ENCODE measurements around the gene PLCH2.

PLCH2 gene

DNA sequence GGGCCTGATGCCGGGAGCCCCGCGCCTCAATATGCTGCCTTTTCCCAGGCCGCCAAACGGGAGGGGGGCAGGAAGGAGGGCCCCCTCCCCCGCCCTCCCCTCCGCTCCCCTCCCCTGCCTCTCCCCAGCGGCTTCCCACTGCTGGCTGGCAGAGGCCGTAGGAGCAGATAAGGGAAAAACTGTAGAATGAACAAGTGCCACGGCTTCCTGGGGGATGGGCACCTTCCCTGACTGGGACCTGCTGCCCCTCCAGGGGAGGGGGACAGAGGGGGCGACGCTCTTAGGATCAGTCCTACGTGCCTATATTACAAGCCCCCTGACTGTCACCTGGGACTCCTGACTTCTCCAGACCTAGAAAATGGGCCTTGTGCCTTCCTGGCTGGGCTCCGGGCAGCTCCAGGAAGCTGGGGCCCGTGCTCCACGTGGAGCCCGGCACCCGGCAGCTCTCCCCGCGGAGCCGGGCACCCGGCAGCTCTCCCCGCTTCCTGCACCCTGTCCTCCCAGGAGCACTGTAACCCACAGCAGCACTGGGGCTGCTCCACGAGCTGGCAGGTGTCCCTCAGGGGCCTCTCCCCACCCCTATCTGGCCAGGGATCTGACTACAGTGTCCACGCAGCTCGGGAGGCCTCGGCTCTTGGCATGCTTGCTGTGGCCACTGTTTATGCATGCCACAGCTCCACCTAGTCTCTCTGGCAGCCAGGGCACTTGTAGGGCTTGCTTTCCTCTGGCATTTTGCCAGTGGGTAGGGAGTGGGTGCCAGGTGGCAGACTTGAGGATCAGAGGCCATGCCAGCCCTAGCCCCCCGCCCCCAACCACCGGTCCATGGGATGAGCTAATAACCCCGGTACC, 54.6 kb downstream of the PLCH2 start:
- no peak for DNase-seq (ENCODE audit: low read depth in 2 of 2)

DNA sequence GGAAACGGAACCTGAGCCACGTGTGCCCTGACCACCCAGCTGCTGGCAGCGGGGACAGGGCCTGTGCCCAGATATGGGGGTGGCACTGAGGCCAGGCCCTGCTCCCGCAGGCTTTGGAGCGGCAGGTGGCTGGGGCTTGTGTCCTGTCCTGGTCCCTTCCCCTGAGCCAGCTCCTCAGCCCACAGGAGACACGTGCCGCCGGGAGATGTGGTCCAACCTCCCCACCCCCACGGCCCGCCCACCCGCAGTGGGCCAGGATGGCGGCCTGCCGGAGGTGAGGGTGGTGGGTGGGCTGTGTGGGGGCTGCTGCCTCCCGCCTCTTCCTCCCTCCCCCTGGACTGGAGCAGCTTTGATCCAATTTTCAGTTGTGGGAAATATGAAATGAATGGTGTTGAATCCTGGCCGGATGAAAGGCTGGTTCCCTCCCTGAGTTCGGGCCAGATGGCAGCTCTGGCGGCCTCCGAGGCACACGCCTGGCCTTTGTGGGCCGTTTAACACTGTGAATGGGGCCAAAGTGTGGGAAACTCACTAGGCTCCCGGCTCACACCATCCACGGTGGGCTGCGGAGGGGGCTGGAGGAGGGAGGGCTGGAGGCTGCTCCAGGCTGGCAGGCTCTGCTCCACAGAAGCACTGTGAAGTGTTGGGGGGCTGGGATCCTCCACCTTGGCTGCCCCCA, 56.5 kb downstream of the PLCH2 start:
- no peak for DNase-seq (ENCODE audit: low read depth in 2 of 2)

DNA sequence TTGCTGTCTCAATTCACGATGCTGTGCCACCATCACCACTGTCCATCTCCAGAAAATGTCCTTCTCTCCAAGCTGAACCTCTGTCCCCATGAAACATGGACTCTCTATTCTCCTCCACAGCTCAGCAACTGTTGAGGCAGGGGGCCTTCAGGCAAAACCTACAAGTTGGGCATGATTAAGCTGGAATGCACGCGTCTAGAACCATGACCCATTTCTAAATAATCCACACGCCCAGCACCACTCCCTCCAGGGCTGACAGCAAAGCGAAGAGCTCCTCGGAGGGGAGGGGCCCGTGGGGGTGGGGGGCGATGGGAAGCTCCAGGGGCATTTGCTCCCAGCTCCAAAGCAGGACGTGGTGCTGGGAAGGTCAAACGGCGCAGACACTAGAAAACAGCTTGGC, 57.3 kb downstream of the PLCH2 start:
- DNase-seq (ENCODE audit: low read depth in 2 of 2) = no peak

DNA sequence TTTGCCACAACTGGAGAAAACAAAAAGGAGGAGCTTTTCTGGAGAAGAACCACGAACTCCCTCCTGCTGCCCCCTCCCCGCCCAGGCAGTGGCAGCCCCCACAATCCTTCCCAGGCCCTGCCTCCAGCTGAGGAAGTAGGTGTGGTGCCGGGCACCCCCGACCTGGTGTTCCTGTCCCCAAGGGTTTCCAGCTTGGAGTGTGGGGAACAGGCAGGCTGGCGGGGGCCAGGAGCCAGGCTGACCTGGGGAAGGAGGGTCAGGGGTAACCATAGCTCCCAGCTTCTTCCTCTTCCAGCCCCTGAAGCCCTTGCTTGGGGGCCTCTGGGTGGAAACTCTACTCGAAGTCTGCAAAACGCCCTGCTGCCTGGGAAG, 58.2 kb downstream of the PLCH2 start:
- DNase-seq (ENCODE audit: low read depth in 2 of 2) = no peak

DNA sequence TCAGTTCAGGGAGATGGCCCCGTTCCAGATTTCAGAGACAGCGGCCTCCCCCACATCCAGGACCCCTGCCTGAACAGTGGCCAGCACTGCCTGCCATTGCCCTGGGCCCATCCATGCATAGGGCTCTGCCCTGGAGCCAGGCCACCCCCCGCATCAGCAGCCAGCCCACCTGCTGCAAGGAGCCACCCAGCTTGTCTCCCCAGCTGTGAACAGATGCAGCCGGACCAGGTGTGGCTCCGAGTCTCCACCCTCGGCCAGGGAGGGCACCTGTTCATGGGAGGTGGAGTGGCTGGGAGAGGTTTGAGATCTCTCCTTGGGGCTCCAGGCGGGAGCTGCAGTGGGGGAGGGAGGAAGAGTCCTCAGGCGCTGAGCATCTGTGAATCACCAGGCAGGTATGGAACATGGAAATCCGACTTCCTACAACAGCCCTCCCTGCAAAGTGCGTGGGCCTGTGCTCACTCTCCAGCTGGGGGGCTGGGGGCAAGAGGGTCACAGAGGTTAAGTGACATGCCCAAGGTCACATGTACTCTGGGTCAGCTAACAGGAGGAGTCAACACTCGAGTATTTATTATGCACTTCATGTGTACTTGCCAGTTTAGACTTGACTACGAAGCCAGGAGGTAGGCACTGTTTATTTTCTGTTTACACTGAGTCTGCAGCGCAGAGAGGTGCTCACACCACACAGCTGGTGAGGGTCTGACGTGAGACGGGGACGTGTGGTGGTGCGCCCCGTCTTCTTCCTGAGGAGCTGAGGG, 58.8 kb downstream of the PLCH2 start:
- DNase-seq (ENCODE audit: low read depth in 2 of 2) = no peak

DNA sequence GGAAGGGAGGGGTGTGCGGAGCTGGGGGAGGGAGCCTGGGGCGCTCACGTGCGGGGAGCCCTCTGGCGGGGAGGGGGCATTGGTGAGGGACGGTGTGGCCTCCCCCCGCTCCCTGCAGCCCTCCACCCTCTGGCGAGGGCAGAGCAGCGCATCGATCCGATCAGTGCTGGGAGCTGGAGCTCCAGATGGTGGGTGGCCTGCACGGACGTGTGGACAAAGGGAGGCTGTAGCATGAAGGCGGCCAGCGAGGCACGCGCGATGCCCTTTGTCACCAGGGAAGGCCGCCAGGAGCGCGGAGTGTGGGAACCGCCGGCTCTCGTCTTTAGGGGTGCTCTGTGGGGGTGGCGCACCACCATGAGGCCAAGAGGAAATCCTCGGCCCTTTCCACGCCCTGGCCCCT, 59.4 kb downstream of the PLCH2 start:
- DNase-seq (ENCODE audit: low read depth in 2 of 2) = no peak

DNA sequence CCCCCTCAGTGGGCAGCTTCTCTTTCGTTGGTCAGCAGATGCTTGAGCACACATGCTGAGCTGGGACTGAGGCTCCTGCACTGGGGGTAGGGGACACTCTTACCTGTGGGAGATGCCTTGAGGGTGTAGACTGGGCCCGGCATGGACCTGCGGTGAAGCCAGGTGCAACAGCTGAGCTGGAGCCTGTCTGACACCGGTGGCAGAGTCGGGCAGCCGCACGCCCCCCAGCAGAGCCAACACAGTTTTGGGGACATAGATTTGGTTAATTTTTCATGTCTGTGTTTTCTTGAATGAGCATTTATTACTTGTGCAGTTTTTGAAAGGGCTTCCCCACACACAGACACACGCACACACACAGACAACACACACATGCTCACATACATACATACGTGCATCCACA, 59.9 kb downstream of the PLCH2 start:
- no peak for DNase-seq (ENCODE audit: low read depth in 2 of 2)

DNA sequence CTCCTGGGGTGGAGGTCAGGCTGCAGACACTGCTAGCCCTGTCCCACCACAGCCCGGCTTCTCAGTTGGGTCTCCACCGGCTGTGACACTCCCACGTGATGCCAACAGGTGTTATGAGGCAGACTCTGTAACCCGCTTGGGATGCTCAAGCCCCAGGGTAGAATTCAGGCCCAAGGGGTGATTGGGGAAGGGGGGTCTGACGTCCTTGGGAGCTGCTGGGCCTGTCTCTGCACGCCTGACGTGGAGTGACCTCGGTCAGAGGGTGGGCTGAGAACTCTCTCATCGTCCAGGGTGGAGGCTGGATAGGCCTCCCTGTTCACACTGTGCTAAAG, 61.7 kb downstream of the PLCH2 start:
- DNase-seq (ENCODE audit: low read depth in 2 of 2) = no peak

DNA sequence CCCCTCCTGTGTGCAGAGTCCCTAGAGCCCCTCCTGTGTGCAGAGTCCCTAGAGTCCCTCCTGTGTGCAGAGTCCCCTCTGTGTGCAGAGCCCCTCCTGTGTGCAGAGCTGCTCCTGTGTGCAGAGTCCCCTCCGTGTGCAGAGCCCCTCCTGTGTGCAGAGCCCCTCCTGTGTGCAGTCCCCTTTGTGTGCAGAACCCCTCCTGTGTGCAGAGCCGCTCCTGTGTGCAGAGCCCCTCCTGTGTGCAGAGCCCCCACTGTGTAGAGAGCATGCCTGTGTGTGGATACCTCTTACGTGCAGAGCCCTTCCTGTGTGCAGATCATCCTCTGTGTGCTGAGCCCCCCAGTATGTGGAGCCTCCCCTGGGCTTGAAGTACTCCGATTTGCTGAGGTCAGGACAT, 62.3 kb downstream of the PLCH2 start:
- no peak for DNase-seq (ENCODE audit: low read depth in 2 of 2)

DNA sequence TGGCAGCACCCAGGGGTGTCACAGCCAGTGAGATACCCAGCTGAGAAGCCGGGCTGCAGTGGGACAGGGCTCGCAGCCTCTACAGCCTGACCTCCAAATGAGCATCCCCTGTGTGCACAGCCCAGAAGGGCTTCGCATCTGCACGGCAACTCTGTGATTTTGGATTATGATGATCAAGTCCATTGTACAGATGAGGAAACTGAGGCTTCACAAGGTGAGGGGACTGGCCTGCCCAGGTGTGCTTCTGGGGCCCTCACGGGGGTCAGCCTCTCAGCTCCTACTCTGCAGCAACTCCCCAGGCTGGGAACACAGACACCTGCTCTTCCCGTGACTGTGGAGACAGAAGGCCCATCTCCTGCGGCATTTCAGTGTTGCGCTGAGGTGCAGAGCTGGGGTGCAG, 62.8 kb downstream of the PLCH2 start:
- no peak for DNase-seq (ENCODE audit: low read depth in 2 of 2)

DNA sequence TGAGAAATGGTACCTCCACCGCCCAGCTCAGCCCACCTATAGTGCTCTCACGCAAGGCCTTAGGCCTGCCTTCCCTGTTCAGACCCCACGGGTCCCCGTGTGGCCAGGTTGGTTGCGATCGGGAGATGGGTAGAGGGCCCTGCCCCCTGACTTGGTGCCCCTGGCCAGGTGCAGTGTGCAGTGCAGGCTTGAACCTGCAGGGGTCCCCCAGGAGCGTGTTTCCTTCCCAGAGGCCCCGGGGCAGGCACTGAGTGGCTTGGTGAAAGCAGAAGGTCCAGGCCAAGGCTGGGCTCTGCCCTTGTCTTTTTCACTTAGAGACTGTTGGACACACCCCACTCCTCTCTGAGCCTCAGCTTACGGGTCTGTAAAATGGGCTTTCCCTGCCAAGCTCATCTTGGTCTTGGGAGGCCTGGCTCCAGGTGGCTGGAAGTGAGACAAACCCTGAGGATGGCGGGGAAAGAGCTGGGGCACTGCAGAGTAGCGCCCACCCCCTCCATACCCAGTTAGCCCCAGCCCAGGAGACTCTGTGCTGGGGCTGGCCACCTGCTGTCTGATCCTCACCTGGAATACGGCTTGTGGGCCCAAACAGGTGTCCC, 63.3 kb downstream of the PLCH2 start:
- DNase-seq (ENCODE audit: low read depth in 2 of 2) = no peak

DNA sequence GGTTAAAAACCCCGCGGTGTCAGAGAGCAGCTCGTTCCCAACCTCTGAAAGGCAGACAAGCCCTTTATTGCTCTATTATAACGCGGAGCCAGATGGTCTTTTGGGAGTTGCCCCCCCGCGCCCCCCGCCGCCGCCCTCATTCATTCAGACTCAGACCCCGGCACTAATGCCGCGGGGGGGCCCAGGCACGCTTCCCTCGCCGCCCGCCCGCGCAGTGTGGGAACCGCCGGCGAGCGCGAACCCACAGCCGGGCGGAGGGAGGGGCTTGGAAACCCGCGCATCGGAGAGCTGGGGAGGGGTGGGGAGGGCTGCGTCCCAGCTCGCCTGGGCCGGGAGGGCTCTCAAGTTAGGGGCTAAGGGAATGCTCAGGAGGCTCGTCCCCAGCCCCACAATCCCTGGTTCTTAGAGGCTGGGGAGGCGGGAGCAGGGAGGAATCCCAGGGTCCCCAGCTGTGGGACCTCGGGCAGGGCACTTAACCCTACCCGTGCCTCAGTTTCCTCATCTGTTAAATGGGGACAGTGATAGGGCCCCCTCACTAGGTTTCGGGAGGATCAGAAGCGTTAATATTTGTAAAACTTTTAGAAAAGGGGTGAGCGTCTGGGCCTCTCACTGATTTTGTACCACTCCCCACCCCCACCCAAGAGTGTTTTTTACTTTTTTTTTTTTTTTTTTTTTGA, 64.9 kb downstream of the PLCH2 start:
- DNase-seq (ENCODE audit: low read depth in 2 of 2) = no peak

DNA sequence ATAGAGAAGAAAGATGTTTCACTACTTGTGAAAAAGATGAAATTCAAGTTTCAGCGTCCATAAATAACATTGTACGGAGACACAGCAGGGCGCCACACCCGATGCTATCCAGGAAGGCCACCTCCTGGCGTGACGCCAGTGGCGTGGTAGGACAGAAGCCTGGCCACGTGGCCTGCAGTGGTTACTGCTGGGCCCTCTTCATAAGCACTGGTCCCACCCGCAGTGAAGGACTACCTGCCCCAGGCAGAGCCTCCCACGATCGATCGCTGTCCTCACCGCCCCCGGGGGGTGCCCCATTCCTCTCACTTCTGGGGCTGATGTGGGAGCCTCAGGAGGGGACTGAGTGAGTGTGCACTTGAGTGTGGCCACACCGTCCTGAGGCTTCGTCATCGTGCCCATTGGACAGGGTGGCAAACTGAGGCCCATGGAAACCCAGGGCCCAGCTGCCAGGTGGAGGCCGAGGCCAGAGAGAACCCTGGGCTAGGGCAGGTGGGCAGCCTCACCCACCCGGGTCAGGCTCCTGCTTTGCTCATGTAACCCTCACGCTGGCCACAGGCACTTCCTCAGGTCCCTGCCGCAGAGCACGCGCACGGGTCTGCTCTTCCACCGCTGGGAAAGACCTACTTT, 65.6 kb downstream of the PLCH2 start:
- DNase-seq (ENCODE audit: low read depth in 2 of 2) = no peak

DNA sequence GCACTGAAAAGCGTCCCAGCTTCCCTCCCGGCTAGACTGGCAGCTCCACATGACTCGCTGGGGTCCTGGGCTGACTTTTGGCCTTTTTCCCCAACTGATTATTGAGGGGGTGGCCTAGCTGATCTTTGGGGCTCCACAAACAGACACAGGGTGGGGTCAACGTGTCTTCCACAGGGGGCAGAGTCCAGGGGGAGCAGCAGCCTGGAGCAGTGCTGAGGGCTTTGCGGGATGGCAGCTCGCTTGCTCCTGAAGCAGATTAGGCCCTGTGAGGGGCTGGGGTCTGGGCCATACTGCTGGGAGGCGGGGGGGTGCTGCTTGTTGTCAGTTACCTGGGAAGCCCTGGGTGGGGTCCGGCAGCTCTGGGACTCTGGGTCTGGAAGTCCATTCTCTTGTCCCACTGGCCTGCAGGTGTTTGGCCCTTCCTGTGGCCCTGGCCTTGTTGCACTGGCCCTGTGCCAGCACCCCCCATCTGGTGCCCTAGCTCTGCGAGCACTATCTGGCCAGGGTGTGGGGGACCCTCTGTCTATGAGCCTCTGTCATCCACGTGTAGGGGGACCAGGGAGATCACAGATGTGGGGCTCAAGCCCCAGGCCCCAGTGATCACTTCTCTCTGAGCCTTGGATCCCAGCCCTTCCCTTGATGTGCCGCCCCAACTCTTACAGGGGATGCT, 66.3 kb downstream of the PLCH2 start:
- no peak for DNase-seq (ENCODE audit: low read depth in 2 of 2)

DNA sequence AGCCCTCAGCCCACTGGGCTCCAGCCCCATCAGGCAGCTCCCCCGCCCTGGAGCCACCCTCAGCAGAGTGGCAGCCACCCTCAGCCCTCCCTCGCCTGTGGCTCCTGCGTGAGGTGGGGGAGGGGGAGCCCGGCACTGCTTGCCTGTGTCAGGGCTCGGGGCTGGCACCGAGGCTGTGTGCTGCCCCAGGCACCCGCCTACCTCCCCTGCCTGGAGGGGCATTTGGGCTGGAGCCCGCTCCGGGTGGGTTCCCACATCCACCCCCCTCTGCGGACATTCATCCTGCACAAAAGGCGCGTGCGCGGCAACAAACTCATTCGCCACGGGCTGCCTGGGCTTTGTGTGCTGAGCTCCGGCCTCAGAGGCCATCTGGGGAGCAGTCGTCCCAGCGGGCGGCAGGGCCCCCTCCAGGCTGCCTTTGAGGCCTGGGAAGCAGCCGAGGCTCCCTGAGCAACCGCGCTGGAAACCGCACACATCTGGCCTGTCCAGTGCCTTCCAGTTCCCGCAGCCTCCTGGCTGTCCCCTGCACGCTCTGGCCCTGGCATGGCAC, 67.5 kb downstream of the PLCH2 start:
- DNase-seq (ENCODE audit: low read depth in 2 of 2) = no peak

DNA sequence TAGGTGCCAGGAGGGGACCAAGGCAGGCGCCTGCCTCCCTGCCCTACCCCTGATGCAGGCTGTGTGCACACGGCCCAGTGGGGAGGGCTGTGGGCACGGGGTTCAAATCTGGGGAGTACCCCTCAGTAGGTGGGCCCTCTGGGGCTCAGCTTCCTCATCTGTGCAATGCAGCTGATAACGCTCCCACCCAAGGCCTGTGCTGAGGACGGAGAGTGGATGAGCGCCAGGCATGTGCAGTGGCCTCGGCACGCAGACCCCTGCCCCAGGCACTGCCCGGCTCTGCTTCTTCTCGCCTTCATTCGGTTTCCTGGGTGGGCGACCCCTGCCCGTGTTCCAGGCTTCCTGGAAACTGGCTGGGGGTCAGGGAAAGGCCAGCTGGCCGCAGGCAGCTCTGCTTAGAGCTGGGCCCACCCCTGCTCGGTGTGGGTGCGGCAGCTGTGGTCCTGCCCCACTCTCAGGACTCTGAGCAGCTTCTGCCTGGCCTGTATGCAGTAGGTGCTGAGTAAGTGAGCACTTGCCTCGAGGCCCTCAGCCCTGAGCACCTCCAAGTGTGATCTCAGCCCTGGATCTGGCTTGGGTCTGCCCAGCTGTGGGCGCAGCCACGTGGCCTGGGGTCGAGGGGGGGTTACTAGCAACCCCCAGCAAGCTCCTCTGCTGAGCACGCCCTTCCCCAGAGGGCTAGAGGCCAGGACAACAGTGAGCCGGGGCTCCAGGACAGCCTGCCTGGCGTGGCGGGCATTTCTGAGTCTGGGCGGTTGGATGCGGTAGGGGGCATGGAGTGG, 68.2 kb downstream of the PLCH2 start:
- no peak for DNase-seq (ENCODE audit: low read depth in 2 of 2)

DNA sequence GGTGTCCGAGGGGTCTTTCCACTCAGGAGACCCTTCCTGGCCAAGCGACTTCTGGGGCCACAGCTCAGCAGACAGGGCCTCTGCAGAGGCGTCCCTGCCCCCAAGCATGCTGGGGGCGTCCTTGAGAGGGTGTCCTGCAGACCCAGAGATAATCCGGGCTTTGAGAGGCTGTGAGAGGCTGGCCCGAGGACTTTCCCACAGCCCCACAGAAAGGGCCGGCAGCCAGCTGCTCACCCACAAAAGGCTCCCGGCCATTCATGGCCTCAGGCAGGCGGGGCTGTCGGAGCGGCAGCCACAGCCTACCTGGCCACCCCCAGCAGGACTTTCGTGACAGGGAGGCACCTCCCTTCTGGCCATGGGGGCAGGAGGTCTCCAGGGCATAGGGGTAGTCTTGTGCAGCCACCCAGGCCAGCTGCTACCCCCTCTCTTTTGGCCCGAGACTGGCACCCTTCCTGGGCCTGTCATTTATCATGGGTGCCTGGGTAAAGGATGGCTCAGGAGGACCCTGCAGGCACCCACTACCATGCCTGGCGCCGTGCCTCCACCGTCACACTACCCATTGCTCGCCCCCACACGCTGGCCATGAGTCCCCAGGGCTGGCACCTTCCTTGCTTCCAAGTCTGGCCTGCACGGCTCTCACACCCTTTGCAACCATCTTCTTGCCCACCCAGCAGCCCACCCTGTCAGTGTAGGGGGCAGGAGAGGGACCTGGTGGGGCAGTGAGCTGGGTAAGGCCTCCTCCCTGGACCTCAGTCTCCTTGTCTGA, 69.0 kb downstream of the PLCH2 start:
- DNase-seq (ENCODE audit: low read depth in 2 of 2) = no peak

DNA sequence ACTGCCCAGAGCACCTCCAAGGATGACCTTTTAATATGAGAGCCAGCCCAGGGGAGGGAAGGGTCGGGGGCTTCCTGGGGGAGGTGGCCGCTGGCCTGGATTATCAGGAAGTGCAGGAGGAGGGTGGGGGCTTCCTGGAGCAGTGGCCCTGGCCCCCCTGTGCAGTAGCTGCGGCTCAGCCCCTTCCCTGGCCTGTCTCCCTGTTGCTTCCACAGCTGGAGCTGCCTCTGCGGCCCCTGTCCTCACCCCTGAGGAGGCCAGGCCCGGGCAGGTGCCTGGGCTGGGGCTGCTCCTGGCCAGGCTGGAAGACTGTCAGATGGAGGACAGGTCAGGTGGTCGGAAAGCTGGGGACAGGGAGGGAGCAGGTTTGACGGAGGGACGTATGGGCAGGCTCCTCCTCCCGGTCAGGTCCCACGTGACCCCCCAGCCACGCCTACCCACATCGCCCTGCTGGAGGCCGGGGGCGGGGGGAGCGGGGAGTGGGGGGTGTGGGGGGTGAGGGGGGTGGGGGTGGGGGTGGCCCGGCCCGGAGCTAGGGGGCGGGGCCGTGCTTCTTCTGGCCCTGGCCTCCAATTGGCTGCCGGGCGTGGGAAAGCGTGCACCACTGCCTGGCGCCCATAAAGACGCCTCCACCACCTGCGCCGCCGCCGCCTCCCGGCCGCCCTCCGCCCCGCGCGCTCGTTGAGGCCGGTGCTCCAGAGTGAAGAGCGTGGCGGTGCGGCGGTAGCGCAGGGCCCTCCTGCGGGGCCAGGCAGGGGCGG, 69.8 kb downstream of the PLCH2 start:
- peak; percentile 78 to 89 for DNase-seq (ENCODE audit: low read depth in 2 of 2)

Data from stimulated activated CD8-positive, alpha-beta memory T cell treated with anti-CD3 and anti-CD28 coated beads, Interleukin-7, amount 100 ng/mL, for 4 hours (primary cell).